Measurements from ENCODE around the gene SOX11.

DNA sequence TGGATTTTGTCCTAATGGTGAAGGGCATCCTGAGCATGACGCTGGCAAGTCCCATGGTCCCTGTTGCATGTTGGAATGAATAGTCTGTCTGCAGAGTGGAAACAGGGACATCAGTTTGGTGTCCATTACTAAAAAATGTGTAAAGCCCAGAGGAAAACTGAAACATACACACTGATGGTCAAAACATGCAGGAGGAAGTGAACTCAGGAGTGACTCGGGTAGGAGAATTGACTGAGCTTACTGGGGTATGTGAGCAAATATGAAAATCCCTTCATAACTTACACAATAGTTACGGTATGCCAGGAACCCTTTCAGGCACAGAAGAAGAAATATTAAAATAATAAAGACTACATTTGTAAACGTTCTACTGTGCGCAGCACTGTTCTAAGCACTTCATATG, 5.6 kb upstream of the SOX11 start:
- no peak for TF ChIP-seq GABPB1 (CRISPR knock-in tag; IDR thresholded peaks at IDR 0.05)
- TF ChIP-seq, protein P1, sequence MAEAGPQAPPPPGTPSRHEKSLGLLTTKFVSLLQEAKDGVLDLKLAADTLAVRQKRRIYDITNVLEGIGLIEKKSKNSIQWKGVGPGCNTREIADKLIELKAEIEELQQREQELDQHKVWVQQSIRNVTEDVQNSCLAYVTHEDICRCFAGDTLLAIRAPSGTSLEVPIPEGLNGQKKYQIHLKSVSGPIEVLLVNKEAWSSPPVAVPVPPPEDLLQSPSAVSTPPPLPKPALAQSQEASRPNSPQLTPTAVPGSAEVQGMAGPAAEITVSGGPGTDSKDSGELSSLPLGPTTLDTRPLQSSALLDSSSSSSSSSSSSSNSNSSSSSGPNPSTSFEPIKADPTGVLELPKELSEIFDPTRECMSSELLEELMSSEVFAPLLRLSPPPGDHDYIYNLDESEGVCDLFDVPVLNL (CRISPR knock-in tag; IDR thresholded peaks at IDR 0.05; ENCODE audit: borderline replicate concordance, low read depth): no peak
- TF ChIP-seq, protein P2, sequence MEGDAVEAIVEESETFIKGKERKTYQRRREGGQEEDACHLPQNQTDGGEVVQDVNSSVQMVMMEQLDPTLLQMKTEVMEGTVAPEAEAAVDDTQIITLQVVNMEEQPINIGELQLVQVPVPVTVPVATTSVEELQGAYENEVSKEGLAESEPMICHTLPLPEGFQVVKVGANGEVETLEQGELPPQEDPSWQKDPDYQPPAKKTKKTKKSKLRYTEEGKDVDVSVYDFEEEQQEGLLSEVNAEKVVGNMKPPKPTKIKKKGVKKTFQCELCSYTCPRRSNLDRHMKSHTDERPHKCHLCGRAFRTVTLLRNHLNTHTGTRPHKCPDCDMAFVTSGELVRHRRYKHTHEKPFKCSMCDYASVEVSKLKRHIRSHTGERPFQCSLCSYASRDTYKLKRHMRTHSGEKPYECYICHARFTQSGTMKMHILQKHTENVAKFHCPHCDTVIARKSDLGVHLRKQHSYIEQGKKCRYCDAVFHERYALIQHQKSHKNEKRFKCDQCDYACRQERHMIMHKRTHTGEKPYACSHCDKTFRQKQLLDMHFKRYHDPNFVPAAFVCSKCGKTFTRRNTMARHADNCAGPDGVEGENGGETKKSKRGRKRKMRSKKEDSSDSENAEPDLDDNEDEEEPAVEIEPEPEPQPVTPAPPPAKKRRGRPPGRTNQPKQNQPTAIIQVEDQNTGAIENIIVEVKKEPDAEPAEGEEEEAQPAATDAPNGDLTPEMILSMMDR (IDR thresholded peaks at IDR 0.05): no peak
- TF ChIP-seq, protein P3, sequence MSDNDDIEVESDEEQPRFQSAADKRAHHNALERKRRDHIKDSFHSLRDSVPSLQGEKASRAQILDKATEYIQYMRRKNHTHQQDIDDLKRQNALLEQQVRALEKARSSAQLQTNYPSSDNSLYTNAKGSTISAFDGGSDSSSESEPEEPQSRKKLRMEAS (CRISPR knock-in tag; IDR thresholded peaks at IDR 0.05): no peak
- TF ChIP-seq, protein P4, sequence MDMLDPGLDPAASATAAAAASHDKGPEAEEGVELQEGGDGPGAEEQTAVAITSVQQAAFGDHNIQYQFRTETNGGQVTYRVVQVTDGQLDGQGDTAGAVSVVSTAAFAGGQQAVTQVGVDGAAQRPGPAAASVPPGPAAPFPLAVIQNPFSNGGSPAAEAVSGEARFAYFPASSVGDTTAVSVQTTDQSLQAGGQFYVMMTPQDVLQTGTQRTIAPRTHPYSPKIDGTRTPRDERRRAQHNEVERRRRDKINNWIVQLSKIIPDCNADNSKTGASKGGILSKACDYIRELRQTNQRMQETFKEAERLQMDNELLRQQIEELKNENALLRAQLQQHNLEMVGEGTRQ (CRISPR knock-in tag; IDR thresholded peaks at IDR 0.05): no peak
- TF ChIP-seq, protein P5, sequence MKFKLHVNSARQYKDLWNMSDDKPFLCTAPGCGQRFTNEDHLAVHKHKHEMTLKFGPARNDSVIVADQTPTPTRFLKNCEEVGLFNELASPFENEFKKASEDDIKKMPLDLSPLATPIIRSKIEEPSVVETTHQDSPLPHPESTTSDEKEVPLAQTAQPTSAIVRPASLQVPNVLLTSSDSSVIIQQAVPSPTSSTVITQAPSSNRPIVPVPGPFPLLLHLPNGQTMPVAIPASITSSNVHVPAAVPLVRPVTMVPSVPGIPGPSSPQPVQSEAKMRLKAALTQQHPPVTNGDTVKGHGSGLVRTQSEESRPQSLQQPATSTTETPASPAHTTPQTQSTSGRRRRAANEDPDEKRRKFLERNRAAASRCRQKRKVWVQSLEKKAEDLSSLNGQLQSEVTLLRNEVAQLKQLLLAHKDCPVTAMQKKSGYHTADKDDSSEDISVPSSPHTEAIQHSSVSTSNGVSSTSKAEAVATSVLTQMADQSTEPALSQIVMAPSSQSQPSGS (CRISPR knock-in tag; IDR thresholded peaks at IDR 0.05; ENCODE audit: borderline replicate concordance, low read depth): no peak

All from WTC11 (cell line).